HepG2 (cell line): ENCODE data around the gene NARS2. TPM values are rescaled to one million over a fixed set of nuclear protein-coding genes. Genes with fewer than 3 reads are reported as not detected.
A peak's percentile ranks its signal among the peaks of the same experiment; 100 is the strongest.

Source experiments
- DNMT3B ChIP-seq: conservative IDR thresholded peaks from 2 replicates; pipeline ENCODE4 v1.6.1; 2016; ENCODE audit warnings: missing biosample characterization, control low read depth
- NONO ChIP-seq, 2 experiments: fragments of 450-650 bp in 1 of 2; sonication (generic) in 1 of 2; formaldehyde crosslinking in 1 of 2; IDR thresholded peaks in 1 of 2; conservative IDR thresholded peaks in 1 of 2; 2 replicates each; pipeline versions ENCODE4 v1.6.1 to v1.8.0; 2017 to 2022; ENCODE audit warnings: mild to moderate bottlenecking in 1 of 2, missing genetic modification reagents in 1 of 2, moderate library complexity in 1 of 2
- NR2C2 ChIP-seq: sonication (generic); formaldehyde crosslinking; IDR thresholded peaks from 2 replicates; pipeline ENCODE4 v1.4.0; 2020; ENCODE audit warnings: missing genetic modification reagents, mild to moderate bottlenecking, moderate library complexity, borderline replicate concordance
- PLRG1 ChIP-seq: fragments of 450-650 bp; conservative IDR thresholded peaks from 2 replicates; pipeline ENCODE4 v1.6.1; 2016
- POGZ ChIP-seq: sonication (generic); formaldehyde crosslinking; IDR thresholded peaks from 2 replicates; pipeline ENCODE4 v1.4.0; 2020; ENCODE audit warnings: mild to moderate bottlenecking, missing genetic modification reagents
- SMAD3 ChIP-seq: sonication (generic); formaldehyde crosslinking; IDR thresholded peaks from 2 replicates; pipeline ENCODE4 v1.4.0; 2020; ENCODE audit warnings: missing genetic modification reagents
- SP140L ChIP-seq: sonication (generic); formaldehyde crosslinking; IDR thresholded peaks from 2 replicates; pipeline ENCODE4 v1.4.0; 2020; ENCODE audit warnings: missing genetic modification reagents, borderline replicate concordance
- XRCC5 ChIP-seq: fragments of 200-400 bp; formaldehyde crosslinking; optimal IDR thresholded peaks from 2 replicates; pipeline ENCODE3; 2017; ENCODE audit warnings: mild to moderate bottlenecking, low read length
- ZNF124 ChIP-seq: sonication (generic); formaldehyde crosslinking; IDR thresholded peaks from 2 replicates; pipeline ENCODE4 v1.4.0; 2020; ENCODE audit warnings: missing genetic modification reagents
- ZNF558 ChIP-seq: sonication (generic); formaldehyde crosslinking; IDR thresholded peaks from 2 replicates; pipeline ENCODE4 v1.9.0; 2022; ENCODE audit warnings: mild to moderate bottlenecking, missing genetic modification reagents, borderline replicate concordance
- ZNF619 ChIP-seq: sonication (generic); formaldehyde crosslinking; IDR thresholded peaks from 2 replicates; pipeline ENCODE4 v1.4.0; 2020; ENCODE audit warnings: mild to moderate bottlenecking, missing genetic modification reagents
- ZNF7 ChIP-seq: IDR thresholded peaks from 2 replicates; pipeline ENCODE4 v1.6.1; 2016; ENCODE audit warnings: missing biosample characterization, missing genetic modification reagents
- ZNF746 ChIP-seq: sonication (generic); formaldehyde crosslinking; IDR thresholded peaks from 2 replicates; pipeline ENCODE4 v1.8.0; 2022; ENCODE audit warnings: mild to moderate bottlenecking, missing genetic modification reagents
- ZNF790 ChIP-seq: sonication (generic); formaldehyde crosslinking; IDR thresholded peaks from 2 replicates; pipeline ENCODE4 v1.8.0; 2022; ENCODE audit warnings: missing genetic modification reagents, mild to moderate bottlenecking, borderline replicate concordance
- ZZZ3 ChIP-seq: sonication (generic); formaldehyde crosslinking; IDR thresholded peaks from 2 replicates; pipeline ENCODE4 v1.4.0; 2020; ENCODE audit warnings: missing genetic modification reagents, mild to moderate bottlenecking, borderline replicate concordance
- polyA plus RNA-seq, 8 experiments: library from polyadenylated mRNA; depleted of rRNA in 3 of 8; stranded (reverse) in 7 of 8; unstranded in 1 of 8; fragments of >200 nt; fragmentation: Illumina TruSeq in 4 of 8; extraction: Trizol in 4 of 8; gene quantifications; 2 replicates each; pipeline versions ENCODE4 v1.2.1 to v1.2.3, GENCODE V29; 2011 to 2016; ENCODE audit warnings: low read depth in 4 of 8, missing spikeins in 1 of 8, mixed read lengths in 1 of 8; ENCODE audit not compliant: insufficient read depth in 1 of 8
- total RNA-seq, 5 experiments: library from RNA; depleted of rRNA; stranded (reverse); fragments of >200 nt; fragmentation: Illumina TruSeq; extraction: Trizol; gene quantifications; 2 replicates each; pipeline ENCODE4 v1.2.3, GENCODE V29; 2016; ENCODE audit warnings: low read depth in 1 of 5
- TF ChIP-seq, protein P1 (sequence below): sonication (generic); formaldehyde crosslinking; IDR thresholded peaks from 2 replicates; pipeline ENCODE4 v1.5.1; 2020; ENCODE audit warnings: mild to moderate bottlenecking, missing genetic modification reagents, borderline replicate concordance
- TF ChIP-seq, protein P2 (sequence below): sonication (generic); formaldehyde crosslinking; IDR thresholded peaks from 2 replicates; pipeline ENCODE4 v1.4.0; 2020; ENCODE audit warnings: missing genetic modification reagents
- TF ChIP-seq, protein P3 (sequence below): sonication (generic); formaldehyde crosslinking; IDR thresholded peaks from 2 replicates; pipeline ENCODE4 v1.4.0; 2020; ENCODE audit warnings: mild to moderate bottlenecking, missing genetic modification reagents
- TF ChIP-seq, protein P4 (sequence below): sonication (generic); formaldehyde crosslinking; IDR thresholded peaks from 2 replicates; pipeline ENCODE4 v1.9.0; 2022; ENCODE audit warnings: low read depth, missing genetic modification reagents

The NARS2 gene
- total and polyA plus RNA-seq, 2 of the 13 experiments (the other 11 are each of a cell fraction or from before 2014, with no cell fraction given) = 45.9 to 65.0 TPM

DNA sequence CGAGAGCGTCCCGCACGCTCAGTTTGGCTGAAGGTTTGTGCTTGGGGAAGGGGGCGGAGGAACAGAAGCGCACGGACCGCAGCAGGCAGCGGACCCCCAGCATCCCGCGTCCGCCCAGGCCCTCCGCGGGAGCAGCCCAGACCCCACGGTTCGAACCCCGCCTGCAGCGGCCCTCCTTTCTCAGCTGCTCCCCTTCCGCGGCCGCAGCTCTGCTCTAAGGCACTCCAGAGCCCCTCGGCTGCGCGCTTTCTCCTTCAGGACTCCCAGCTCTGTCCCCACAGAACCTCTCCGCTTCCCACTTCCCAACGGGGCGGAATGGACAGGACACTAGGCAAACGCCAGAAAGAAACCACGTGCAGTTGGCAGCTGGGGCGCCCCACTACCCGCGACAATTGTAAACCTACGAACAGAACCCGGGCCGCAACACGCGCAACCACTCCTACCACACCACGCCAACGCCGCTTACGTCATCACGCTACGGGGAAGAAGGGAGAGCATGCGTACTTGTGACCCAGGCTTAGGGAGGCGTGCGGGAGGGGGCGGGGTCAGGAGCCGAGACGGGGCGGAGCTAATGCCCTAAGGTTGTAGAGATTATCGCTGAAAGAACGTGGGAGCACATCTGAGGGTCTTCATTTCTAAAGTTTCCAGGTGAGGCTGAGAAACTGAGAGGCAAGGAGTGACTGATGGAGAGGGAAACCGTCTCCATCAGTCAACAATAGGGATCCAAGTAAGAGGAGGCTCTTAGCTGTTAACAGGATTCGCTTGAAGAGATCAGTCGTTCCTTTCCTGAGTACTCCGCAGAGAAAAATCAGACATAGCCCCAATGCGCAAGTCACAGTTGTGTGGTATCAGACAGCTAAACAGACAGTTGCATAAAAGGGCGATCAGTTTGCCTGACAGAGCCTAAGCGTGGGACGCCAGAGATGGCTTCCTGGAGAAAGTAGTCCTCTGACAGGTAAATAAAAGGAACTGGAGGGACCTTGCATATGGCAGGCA lies at the start of gene NARS2 (continued):
- TF ChIP-seq PLRG1 = no peak
- peak; percentile 69 for TF ChIP-seq POGZ
- no peak; the same call in 1 of the 2 replicates for TF ChIP-seq DNMT3B (CRISPR knock-in tag)
- TF ChIP-seq, protein P1, sequence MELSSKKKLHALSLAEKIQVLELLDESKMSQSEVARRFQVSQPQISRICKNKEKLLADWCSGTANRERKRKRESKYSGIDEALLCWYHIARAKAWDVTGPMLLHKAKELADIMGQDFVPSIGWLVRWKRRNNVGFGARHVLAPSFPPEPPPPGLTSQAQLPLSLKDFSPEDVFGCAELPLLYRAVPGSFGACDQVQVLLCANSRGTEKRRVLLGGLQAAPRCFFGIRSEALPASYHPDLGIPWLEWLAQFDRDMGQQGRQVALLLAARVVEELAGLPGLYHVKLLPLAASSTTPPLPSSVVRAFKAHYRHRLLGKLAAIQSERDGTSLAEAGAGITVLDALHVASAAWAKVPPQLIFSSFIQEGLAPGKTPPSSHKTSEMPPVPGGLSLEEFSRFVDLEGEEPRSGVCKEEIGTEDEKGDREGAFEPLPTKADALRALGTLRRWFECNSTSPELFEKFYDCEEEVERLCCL (CRISPR knock-in tag) = no peak
- peak; percentile 60; the same call in 1 of the 2 replicates for TF ChIP-seq NR2C2 (CRISPR knock-in tag)
- TF ChIP-seq ZNF746 = peak; percentile 57; the same call in 1 of the 2 replicates
- peak; percentile 67 for TF ChIP-seq ZZZ3
- TF ChIP-seq ZNF124 (CRISPR knock-in tag) = peak; percentile 31; the same call in 1 of the 2 replicates
- TF ChIP-seq ZNF790 (CRISPR knock-in tag) = 0 out of 2 replicates have a peak, but pooled peaks have one; percentile 44
- peak; percentile 21 for TF ChIP-seq XRCC5
- TF ChIP-seq NONO (IDR thresholded peaks at IDR 0.05) = no peak
- TF ChIP-seq NONO (CRISPR knock-in tag; conservative IDR thresholded peaks at IDR 0.05) = peak; percentile 93
- no peak; the same call in 1 of the 2 replicates for TF ChIP-seq SP140L
- TF ChIP-seq ZNF619 (CRISPR knock-in tag) = no peak
- 0 out of 2 replicates have a peak, but pooled peaks have one; percentile 70 for TF ChIP-seq SMAD3
- TF ChIP-seq, protein P2, sequence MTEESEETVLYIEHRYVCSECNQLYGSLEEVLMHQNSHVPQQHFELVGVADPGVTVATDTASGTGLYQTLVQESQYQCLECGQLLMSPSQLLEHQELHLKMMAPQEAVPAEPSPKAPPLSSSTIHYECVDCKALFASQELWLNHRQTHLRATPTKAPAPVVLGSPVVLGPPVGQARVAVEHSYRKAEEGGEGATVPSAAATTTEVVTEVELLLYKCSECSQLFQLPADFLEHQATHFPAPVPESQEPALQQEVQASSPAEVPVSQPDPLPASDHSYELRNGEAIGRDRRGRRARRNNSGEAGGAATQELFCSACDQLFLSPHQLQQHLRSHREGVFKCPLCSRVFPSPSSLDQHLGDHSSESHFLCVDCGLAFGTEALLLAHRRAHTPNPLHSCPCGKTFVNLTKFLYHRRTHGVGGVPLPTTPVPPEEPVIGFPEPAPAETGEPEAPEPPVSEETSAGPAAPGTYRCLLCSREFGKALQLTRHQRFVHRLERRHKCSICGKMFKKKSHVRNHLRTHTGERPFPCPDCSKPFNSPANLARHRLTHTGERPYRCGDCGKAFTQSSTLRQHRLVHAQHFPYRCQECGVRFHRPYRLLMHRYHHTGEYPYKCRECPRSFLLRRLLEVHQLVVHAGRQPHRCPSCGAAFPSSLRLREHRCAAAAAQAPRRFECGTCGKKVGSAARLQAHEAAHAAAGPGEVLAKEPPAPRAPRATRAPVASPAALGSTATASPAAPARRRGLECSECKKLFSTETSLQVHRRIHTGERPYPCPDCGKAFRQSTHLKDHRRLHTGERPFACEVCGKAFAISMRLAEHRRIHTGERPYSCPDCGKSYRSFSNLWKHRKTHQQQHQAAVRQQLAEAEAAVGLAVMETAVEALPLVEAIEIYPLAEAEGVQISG = peak; percentile 70
- no peak for TF ChIP-seq ZNF7 (CRISPR knock-in tag)
- TF ChIP-seq, protein P3, sequence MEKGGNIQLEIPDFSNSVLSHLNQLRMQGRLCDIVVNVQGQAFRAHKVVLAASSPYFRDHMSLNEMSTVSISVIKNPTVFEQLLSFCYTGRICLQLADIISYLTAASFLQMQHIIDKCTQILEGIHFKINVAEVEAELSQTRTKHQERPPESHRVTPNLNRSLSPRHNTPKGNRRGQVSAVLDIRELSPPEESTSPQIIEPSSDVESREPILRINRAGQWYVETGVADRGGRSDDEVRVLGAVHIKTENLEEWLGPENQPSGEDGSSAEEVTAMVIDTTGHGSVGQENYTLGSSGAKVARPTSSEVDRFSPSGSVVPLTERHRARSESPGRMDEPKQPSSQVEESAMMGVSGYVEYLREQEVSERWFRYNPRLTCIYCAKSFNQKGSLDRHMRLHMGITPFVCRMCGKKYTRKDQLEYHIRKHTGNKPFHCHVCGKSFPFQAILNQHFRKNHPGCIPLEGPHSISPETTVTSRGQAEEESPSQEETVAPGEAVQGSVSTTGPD (CRISPR knock-in tag) = no peak
- TF ChIP-seq, protein P4, sequence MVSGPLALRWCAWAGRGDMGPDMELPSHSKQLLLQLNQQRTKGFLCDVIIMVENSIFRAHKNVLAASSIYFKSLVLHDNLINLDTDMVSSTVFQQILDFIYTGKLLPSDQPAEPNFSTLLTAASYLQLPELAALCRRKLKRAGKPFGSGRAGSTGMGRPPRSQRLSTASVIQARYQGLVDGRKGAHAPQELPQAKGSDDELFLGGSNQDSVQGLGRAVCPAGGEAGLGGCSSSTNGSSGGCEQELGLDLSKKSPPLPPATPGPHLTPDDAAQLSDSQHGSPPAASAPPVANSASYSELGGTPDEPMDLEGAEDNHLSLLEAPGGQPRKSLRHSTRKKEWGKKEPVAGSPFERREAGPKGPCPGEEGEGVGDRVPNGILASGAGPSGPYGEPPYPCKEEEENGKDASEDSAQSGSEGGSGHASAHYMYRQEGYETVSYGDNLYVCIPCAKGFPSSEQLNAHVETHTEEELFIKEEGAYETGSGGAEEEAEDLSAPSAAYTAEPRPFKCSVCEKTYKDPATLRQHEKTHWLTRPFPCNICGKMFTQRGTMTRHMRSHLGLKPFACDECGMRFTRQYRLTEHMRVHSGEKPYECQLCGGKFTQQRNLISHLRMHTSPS (CRISPR knock-in tag) = no peak
- peak; percentile 64; the same call in 1 of the 2 replicates for TF ChIP-seq ZNF558
